ENCODE measurements around the gene IFT122. TPM values are rescaled to one million over a fixed set of nuclear protein-coding genes. Genes with fewer than 3 reads are reported as not detected.
"Not testable (repeated sequence)": the region's sequence is repeated elsewhere in the genome, so short reads cannot be mapped to it uniquely, and the experiment has no call there.

Gene IFT122
- total RNA-seq, 2 donors from 2014 or later, result 60.8 to 91.3 TPM

GRCh38 chr3:129490273-129490675 is 50.2 kb downstream of the IFT122 start:
- no peaks in the 10 kb centered on the region for H3K36me3 ChIP-seq
- intact Hi-C loops (cut with DNase I), result loop anchor here (5.0 kb wide), 2 partner anchors 67 to 337 kb away; no protein-coding TSS in a partner anchor
- H3K4me3 ChIP-seq, result no peak overlapping the region
- no peaks in the 10 kb centered on the region for H3K27me3 ChIP-seq (replicated peaks; ENCODE audit: insufficient read depth)
- 24% methylated on average over 5 of the region's 5 CpGs for WGBS
- TF ChIP-seq POLR2A (IDR thresholded peaks at IDR 0.05) (no peak), CTCF (IDR thresholded peaks at IDR 0.05) (peak; percentile 67 to 88 (median 78)), POLR2AphosphoS5 (IDR thresholded peaks at IDR 0.05) (peak; percentile 75)
- peak overlapping the region; percentile 8 to 36 for H3K27ac ChIP-seq
- H3K4me1 ChIP-seq (replicated peaks), result no peaks in the 10 kb centered on the region
- no peaks in the 10 kb centered on the region for H3K9me3 ChIP-seq
- DNase-seq (ENCODE audit: low spot score), result peak; percentile 60

DNA sequence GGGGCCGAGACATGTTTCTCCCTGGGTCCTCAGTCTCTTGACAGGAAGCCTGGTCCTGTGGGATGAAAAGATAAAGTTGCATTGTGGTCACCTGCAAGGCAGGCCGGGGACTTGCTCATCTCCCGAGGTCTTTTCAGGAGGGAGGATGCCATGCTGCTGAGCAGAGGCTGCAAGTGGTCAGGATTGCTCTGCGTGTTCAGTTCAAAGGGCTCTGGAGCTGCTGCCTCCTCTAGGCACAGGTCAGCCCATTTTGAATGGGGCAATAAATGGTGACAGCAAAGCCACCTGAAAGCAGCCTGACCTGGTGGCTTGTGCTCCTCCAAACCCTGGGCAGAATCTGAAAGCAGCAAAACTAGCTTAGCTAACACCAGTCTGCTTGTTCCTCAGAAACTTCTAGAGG is 51.1 kb downstream of the IFT122 start:
- not testable (repeated sequence) for H3K27me3 ChIP-seq (replicated peaks; ENCODE audit: insufficient read depth); DNase-seq (ENCODE audit: low spot score); H3K27ac ChIP-seq; H3K4me1 ChIP-seq (replicated peaks); H3K36me3 ChIP-seq; H3K4me3 ChIP-seq; H3K9me3 ChIP-seq
- 69% methylated on average over 4 of the region's 4 CpGs for WGBS
- intact Hi-C loops (cut with DNase I), result loop anchor here (5.0 kb wide), 2 partner anchors 66 to 336 kb away; no protein-coding TSS in a partner anchor

DNA sequence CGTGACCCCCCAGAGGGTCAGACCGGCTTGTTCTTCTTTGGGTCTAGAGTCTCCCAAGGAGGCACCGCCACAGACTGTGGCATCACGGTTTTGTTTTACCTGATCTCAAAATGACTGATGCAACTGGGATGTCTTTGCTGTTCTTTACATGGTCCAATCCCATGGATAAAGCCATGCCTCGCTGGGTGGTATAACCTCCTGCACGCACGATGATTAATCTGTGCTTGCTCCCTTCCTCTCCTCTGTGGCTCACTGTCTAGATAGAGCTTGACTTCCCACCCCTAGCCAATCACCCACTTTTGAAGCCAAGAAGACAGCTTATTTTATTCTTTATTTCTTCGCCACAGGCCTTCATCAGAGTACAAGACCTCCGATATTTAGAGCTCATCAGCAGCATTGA is 51.8 kb downstream of the IFT122 start:
- Histone ChIP-seq H3K4me1 (replicated peaks) (no peaks in the 10 kb centered on the region), H3K4me3 (no peak overlapping the region), H3K9me3 (no peaks in the 10 kb centered on the region), H3K27me3 (replicated peaks; ENCODE audit: insufficient read depth) (no peaks in the 10 kb centered on the region), H3K36me3 (no peaks in the 10 kb centered on the region), H3K27ac (no peak overlapping the region)
- TF ChIP-seq POLR2A (IDR thresholded peaks at IDR 0.05), result no peak
- TF ChIP-seq POLR2AphosphoS5 (IDR thresholded peaks at IDR 0.05), result no peak
- TF ChIP-seq CTCF (IDR thresholded peaks at IDR 0.05), result no peak
- 93% methylated on average over 9 of the region's 9 CpGs for WGBS
- intact Hi-C loops (cut with DNase I), result loop anchor here (5.0 kb wide), 2 partner anchors 66 to 336 kb away; no protein-coding TSS in a partner anchor
- DNase-seq (ENCODE audit: low spot score), result no peak

GRCh38 chr3:129492691-129493090 is 52.7 kb downstream of the IFT122 start:
- no peaks in the 10 kb centered on the region for H3K4me1 ChIP-seq (replicated peaks)
- no peaks in the 10 kb centered on the region for H3K27me3 ChIP-seq (replicated peaks; ENCODE audit: insufficient read depth)
- DNase-seq (ENCODE audit: low spot score), result no peak
- TF ChIP-seq POLR2A (IDR thresholded peaks at IDR 0.05) (no peak), CTCF (IDR thresholded peaks at IDR 0.05) (no peak), POLR2AphosphoS5 (IDR thresholded peaks at IDR 0.05) (no peak)
- no peaks in the 10 kb centered on the region for H3K36me3 ChIP-seq
- H3K9me3 ChIP-seq, result no peaks in the 10 kb centered on the region
- intact Hi-C loops (cut with DNase I), result loop anchor here (5.0 kb wide), 2 partner anchors 65 to 335 kb away; no protein-coding TSS in a partner anchor
- no peak overlapping the region for H3K27ac ChIP-seq
- WGBS, result 94% methylated on average over 4 of the region's 4 CpGs
- no peak overlapping the region for H3K4me3 ChIP-seq

DNA sequence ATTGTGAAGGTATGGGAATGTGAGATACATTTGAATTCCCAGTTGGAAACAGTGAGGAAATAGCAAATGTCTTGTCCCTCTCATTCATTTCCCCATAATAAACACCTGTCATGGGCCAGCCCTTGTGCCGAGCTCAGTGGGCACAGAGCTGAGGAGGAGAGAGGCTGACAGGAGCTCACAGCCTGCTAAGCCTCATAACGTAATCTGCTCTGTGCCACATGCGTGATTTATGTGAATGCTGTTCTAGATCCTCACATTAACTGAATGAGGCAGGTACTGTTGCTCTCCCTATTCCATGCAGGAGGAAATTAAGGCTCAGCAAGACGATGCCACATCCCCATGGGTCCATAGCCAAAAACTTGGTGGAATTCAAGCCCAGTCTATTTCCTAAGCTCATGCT is 53.2 kb downstream of the IFT122 start:
- TF ChIP-seq POLR2AphosphoS5 (IDR thresholded peaks at IDR 0.05), result no peak
- no peak for TF ChIP-seq CTCF (IDR thresholded peaks at IDR 0.05)
- TF ChIP-seq POLR2A (IDR thresholded peaks at IDR 0.05), result no peak
- Histone ChIP-seq H3K27me3 (replicated peaks; ENCODE audit: insufficient read depth) (no peaks in the 10 kb centered on the region), H3K36me3 (no peaks in the 10 kb centered on the region), H3K27ac (no peak overlapping the region), H3K9me3 (no peaks in the 10 kb centered on the region), H3K4me1 (replicated peaks) (no peaks in the 10 kb centered on the region), H3K4me3 (no peak overlapping the region)
- intact Hi-C loops (cut with DNase I), result loop anchor here (5.0 kb wide), 2 partner anchors 64 to 334 kb away; no protein-coding TSS in a partner anchor
- 89% methylated on average over 4 of the region's 4 CpGs for WGBS
- DNase-seq (ENCODE audit: low spot score), result no peak

GRCh38 chr3:129494499-129494898 is 54.5 kb downstream of the IFT122 start:
- WGBS, result 48% methylated on average over 5 of the region's 5 CpGs
- not testable (repeated sequence) for DNase-seq (ENCODE audit: low spot score); H3K4me1 ChIP-seq (replicated peaks); H3K4me3 ChIP-seq; H3K27me3 ChIP-seq (replicated peaks; ENCODE audit: insufficient read depth); H3K36me3 ChIP-seq; H3K9me3 ChIP-seq
- peak overlapping the region; percentile 19 to 43 for H3K27ac ChIP-seq
- intact Hi-C loops (cut with DNase I), result loop anchor here (5.0 kb wide), 2 partner anchors 63 to 333 kb away; no protein-coding TSS in a partner anchor

- H3K27me3 ChIP-seq (replicated peaks; ENCODE audit: insufficient read depth); intact Hi-C loops (cut with DNase I); DNase-seq (ENCODE audit: low spot score); H3K4me1 ChIP-seq (replicated peaks); H3K4me3 ChIP-seq; H3K36me3 ChIP-seq; H3K9me3 ChIP-seq: not testable (repeated sequence)
- WGBS, result 69% methylated on average over 10 of the region's 10 CpGs
- peak overlapping the region; percentile 19 to 43 for H3K27ac ChIP-seq
These were observed 55.1 kb downstream of the IFT122 start for GRCh38 chr3:129495006-129495639.

- H3K9me3 ChIP-seq; intact Hi-C loops (cut with DNase I); H3K4me3 ChIP-seq; H3K27me3 ChIP-seq (replicated peaks; ENCODE audit: insufficient read depth); H3K27ac ChIP-seq; H3K4me1 ChIP-seq (replicated peaks); DNase-seq (ENCODE audit: low spot score); H3K36me3 ChIP-seq: not testable (repeated sequence)
- 88% methylated on average over 2 of the region's 2 CpGs for WGBS
These were observed 57.9 kb downstream of the IFT122 start for GRCh38 chr3:129497876-129498275.
